IPS-18a (cell line): ENCODE results near the gene OR13F1.

Experiments used
- H3K27ac ChIP-seq: one replicate; pipeline ENCODE4 v1.5.1; 2013; ENCODE audit warnings: low read length
- H3K27me3 ChIP-seq: one replicate; pipeline ENCODE4 v1.6.1; 2013; ENCODE audit warnings: mild to moderate bottlenecking, low read length; ENCODE audit not compliant: control insufficient read depth, insufficient read depth
- H3K36me3 ChIP-seq: one replicate; pipeline ENCODE4 v1.6.1; 2013; ENCODE audit warnings: low read depth, low read length; ENCODE audit not compliant: control insufficient read depth
- H3K4me1 ChIP-seq: one replicate; pipeline ENCODE4 v1.6.1; 2013; ENCODE audit warnings: low read depth, low read length; ENCODE audit not compliant: control insufficient read depth
- H3K4me3 ChIP-seq: one replicate; pipeline ENCODE4 v1.5.1; 2013; ENCODE audit warnings: low read length
- H3K9ac ChIP-seq: one replicate; pipeline ENCODE4 v1.6.1; 2013; ENCODE audit warnings: mild to moderate bottlenecking, low read length, moderate library complexity
- H3K9me3 ChIP-seq: one replicate; pipeline ENCODE4 v1.6.1; 2013; ENCODE audit warnings: low read depth, low read length; ENCODE audit not compliant: control insufficient read depth

Gene OR13F1

GRCh38 chr9:104536756-104537155 is 32.7 kb downstream of the OR13F1 start, which contains the start of gene OR13C3:
OR13C3 (minus strand) TSS chr9:104536856; CDS start chr9:104536723, 133 bp downstream.
- Histone ChIP-seq H3K27ac (no peak within 1 kb of the TSS), H3K27me3 (no peaks in the 10 kb centered on the region), H3K9ac (no peak within 1 kb of the TSS), H3K9me3 (no peaks in the 10 kb centered on the region), H3K4me3 (no peak within 1 kb of the TSS), H3K36me3 (no peaks in the 10 kb centered on the region), H3K4me1 (peaks cover 4% of the 10 kb centered on the region)

GRCh38 chr9:104539275-104539674 is 35.2 kb downstream of the OR13F1 start:
- Histone ChIP-seq H3K27ac (no peak overlapping the region), H3K4me3 (no peak overlapping the region), H3K27me3 (no peaks in the 10 kb centered on the region), H3K36me3 (no peaks in the 10 kb centered on the region), H3K9ac (no peak overlapping the region), H3K4me1 (no peaks in the 10 kb centered on the region), H3K9me3 (no peaks in the 10 kb centered on the region)

GRCh38 chr9:104544644-104545043 is 40.6 kb downstream of the OR13F1 start:
- no peaks in the 10 kb centered on the region for H3K4me1 ChIP-seq
- no peak overlapping the region for H3K4me3 ChIP-seq
- H3K27ac ChIP-seq: no peak overlapping the region
- H3K27me3 ChIP-seq: no peaks in the 10 kb centered on the region
- no peaks in the 10 kb centered on the region for H3K9me3 ChIP-seq
- H3K9ac ChIP-seq: no peak overlapping the region
- no peaks in the 10 kb centered on the region for H3K36me3 ChIP-seq

- Histone ChIP-seq H3K27ac (no peak overlapping the region), H3K4me1 (no peaks in the 10 kb centered on the region), H3K9me3 (no peaks in the 10 kb centered on the region), H3K27me3 (no peaks in the 10 kb centered on the region), H3K9ac (no peak overlapping the region), H3K36me3 (no peaks in the 10 kb centered on the region), H3K4me3 (no peak overlapping the region)
These were observed 49.2 kb downstream of the OR13F1 start for GRCh38 chr9:104553261-104553660.
